OCI-LY1 (cell line): ENCODE measurements around the gene WDFY4.

Experiments used
- H2AFZ ChIP-seq: fragments of 200-600 bp; sonication (generic), shearing (Covaris generic); 2 replicates; pipeline ENCODE4 v1.6.0; 2014; ENCODE audit warnings: antibody characterized with exemption, mild to moderate bottlenecking, low read length
- H3F3A ChIP-seq: fragments of 200-600 bp; sonication (generic), shearing (Covaris generic); 2 replicates; pipeline ENCODE4 v1.6.0; 2014; ENCODE audit warnings: mild to moderate bottlenecking, antibody characterized with exemption, low read length, moderate library complexity; ENCODE audit not compliant: insufficient read depth
- H3K27ac ChIP-seq: fragments of 200-600 bp; sonication (generic); 2 replicates; pipeline ENCODE4 v1.5.1; 2014; ENCODE audit warnings: low read length, mixed run types, mild to moderate bottlenecking, low read depth; ENCODE audit not compliant: poor library complexity, severe bottlenecking
- H3K27me3 ChIP-seq: fragments of 200-600 bp; sonication (generic); 2 replicates; pipeline ENCODE4 v1.6.0; 2014; ENCODE audit warnings: antibody characterized with exemption, mild to moderate bottlenecking, low read length, moderate library complexity; ENCODE audit not compliant: insufficient read depth
- H3K36me3 ChIP-seq: fragments of 200-600 bp; sonication (generic); 2 replicates; pipeline ENCODE4 v1.6.1; 2014; ENCODE audit warnings: mild to moderate bottlenecking, antibody characterized with exemption, low read length, moderate library complexity, mixed read lengths; ENCODE audit not compliant: insufficient read depth
- H3K4me1 ChIP-seq: fragments of 200-600 bp; sonication (generic); 2 replicates; pipeline ENCODE4 v1.5.1; 2014; ENCODE audit warnings: mild to moderate bottlenecking, low read length, moderate library complexity; ENCODE audit not compliant: insufficient read depth, severe bottlenecking
- H3K4me2 ChIP-seq: fragments of 200-600 bp; sonication (generic), shearing (Covaris generic); 2 replicates; pipeline ENCODE4 v1.6.1; 2014; ENCODE audit warnings: low read length
- H3K4me3 ChIP-seq: fragments of 200-600 bp; sonication (generic); 2 replicates; pipeline ENCODE4 v1.5.1; 2014; ENCODE audit warnings: low read length, low read depth, mild to moderate bottlenecking, mixed read lengths; ENCODE audit not compliant: poor library complexity, severe bottlenecking
- H3K79me2 ChIP-seq: fragments of 200-600 bp; shearing (Covaris generic); 2 replicates; pipeline ENCODE4 v1.6.1; 2016; ENCODE audit warnings: mixed run types, low read length, mixed read lengths; ENCODE audit not compliant: insufficient read depth
- H3K9ac ChIP-seq: fragments of 200-600 bp; sonication (generic), shearing (Covaris generic); 2 replicates; pipeline ENCODE4 v1.6.1; 2014; ENCODE audit warnings: mild to moderate bottlenecking, low read length, mixed read lengths
- H3K9me2 ChIP-seq: fragments of 200-600 bp; sonication (generic), shearing (Covaris generic); 2 replicates; pipeline ENCODE4 v1.6.1; 2014; ENCODE audit warnings: low read depth, mild to moderate bottlenecking, low read length, mixed read lengths
- H3K9me3 ChIP-seq: fragments of 200-600 bp; shearing (Covaris generic); 2 replicates; pipeline ENCODE4 v1.6.1; 2014; ENCODE audit warnings: low read length, mixed read lengths
- H4K20me1 ChIP-seq: fragments of 200-600 bp; sonication (generic), shearing (Covaris generic); 2 replicates; pipeline ENCODE4 v1.6.0; 2016; ENCODE audit warnings: mild to moderate bottlenecking, low read length; ENCODE audit not compliant: insufficient read depth
- EZH2 ChIP-seq: fragments of 200-600 bp; sonication (generic), shearing (Covaris generic); IDR thresholded peaks from 2 replicates; pipeline ENCODE4 v1.8.0; 2017; ENCODE audit warnings: borderline replicate concordance, mixed run types, mild to moderate bottlenecking, antibody characterized with exemption, low read length, moderate library complexity, mixed read lengths
- TF ChIP-seq, protein P1 (sequence below): fragments of 200-600 bp; sonication (generic), shearing (Covaris generic); IDR thresholded peaks from 2 replicates; pipeline ENCODE4 v1.5.1; 2017; ENCODE audit warnings: mild to moderate bottlenecking, antibody characterized with exemption, low read length, moderate library complexity, mixed read lengths

Gene WDFY4

DNA sequence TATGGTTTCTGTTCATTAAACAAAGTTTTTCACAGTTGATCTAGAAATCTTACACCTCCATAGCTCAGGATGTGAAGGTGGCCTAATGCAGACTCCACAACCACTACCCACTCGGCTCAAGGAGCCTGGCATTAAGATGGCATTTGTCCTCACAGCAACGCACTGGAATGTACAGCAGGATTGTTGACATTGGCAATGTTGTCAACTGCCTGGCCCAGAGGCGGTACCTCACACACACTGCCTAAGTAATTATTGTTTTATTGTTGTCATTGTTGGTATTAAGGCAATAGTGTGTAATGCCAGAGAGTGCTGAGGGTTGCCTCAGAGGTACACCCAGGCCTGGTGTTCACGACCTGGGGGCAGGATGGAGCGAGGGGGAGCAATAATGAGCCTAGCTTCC, 216.6 kb downstream of the WDFY4 start:
- no peaks in the 10 kb centered on the region for H3K9me2 ChIP-seq
- no peak overlapping the region for H3K4me2 ChIP-seq
- H3K79me2 ChIP-seq, result no peaks in the 10 kb centered on the region
- peaks cover 87% of the 10 kb centered on the region for H3K36me3 ChIP-seq
- no peak overlapping the region for H3K9ac ChIP-seq
- H2AFZ ChIP-seq, result no peak overlapping the region
- H3K9me3 ChIP-seq, result no peaks in the 10 kb centered on the region
- no peaks in the 10 kb centered on the region for H3K27me3 ChIP-seq
- no peaks in the 10 kb centered on the region for H3K4me1 ChIP-seq
- H3K27ac ChIP-seq, result no peak overlapping the region
- H3F3A ChIP-seq, result no peaks in the 10 kb centered on the region
- TF ChIP-seq, protein P1, sequence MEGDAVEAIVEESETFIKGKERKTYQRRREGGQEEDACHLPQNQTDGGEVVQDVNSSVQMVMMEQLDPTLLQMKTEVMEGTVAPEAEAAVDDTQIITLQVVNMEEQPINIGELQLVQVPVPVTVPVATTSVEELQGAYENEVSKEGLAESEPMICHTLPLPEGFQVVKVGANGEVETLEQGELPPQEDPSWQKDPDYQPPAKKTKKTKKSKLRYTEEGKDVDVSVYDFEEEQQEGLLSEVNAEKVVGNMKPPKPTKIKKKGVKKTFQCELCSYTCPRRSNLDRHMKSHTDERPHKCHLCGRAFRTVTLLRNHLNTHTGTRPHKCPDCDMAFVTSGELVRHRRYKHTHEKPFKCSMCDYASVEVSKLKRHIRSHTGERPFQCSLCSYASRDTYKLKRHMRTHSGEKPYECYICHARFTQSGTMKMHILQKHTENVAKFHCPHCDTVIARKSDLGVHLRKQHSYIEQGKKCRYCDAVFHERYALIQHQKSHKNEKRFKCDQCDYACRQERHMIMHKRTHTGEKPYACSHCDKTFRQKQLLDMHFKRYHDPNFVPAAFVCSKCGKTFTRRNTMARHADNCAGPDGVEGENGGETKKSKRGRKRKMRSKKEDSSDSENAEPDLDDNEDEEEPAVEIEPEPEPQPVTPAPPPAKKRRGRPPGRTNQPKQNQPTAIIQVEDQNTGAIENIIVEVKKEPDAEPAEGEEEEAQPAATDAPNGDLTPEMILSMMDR, result no peak
- TF ChIP-seq EZH2, result no peak
- H4K20me1 ChIP-seq, result no peaks in the 10 kb centered on the region
- H3K4me3 ChIP-seq, result no peak overlapping the region

DNA sequence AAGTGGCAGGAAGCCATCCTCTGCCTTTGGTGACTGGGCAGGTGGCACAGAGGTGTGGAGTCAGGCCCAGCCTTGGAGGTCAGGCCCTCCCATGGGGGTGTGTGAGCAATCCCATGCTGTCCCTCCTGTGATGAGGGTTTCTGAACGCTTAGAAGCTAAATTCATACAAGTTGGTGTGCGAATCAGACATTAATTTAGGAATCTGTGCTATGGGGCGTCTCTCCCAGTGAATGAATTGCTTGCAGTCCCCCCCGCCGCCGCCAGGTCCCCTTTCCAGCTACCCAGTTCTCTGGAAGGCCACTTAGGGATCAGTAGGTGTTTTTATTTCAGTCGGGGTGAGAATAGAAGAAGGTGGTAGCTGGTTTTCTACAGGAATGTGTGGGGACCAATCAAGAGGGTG, 217.4 kb downstream of the WDFY4 start:
- Histone ChIP-seq H3K9me2 (no peaks in the 10 kb centered on the region), H3K36me3 (peaks cover 80% of the 10 kb centered on the region), H3K4me1 (no peaks in the 10 kb centered on the region)

DNA sequence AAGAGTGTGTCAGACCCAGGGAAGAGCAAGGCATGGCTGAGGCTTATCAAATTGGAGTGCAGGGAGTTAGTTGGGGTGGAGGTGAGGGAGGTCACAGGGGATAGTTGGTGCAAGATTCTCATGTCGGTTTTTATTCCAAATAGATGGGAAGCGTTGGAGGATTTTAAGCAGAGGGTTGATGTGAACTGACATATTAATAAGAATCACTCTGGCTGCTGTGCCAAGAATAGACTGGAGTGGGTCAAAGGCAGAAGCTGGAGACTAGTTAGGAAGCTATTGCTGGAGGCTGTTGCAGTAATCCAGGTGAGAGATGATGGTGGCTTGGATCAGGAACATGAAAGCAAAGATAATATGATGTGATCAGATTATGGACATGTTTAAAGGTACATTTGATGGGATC, 218.5 kb downstream of the WDFY4 start:
- peaks cover 74% of the 10 kb centered on the region for H3K36me3 ChIP-seq
- no peak for TF ChIP-seq EZH2
- TF ChIP-seq, protein P1, result no peak
- H3K79me2 ChIP-seq, result no peaks in the 10 kb centered on the region
- no peak overlapping the region for H3K4me2 ChIP-seq
- no peaks in the 10 kb centered on the region for H3K9me3 ChIP-seq
- H3K4me3 ChIP-seq, result no peak overlapping the region
- no peak overlapping the region for H2AFZ ChIP-seq
- H4K20me1 ChIP-seq, result no peaks in the 10 kb centered on the region
- H3K4me1 ChIP-seq, result no peaks in the 10 kb centered on the region
- no peaks in the 10 kb centered on the region for H3F3A ChIP-seq
- no peak overlapping the region for H3K9ac ChIP-seq
- no peaks in the 10 kb centered on the region for H3K9me2 ChIP-seq
- no peaks in the 10 kb centered on the region for H3K27me3 ChIP-seq
- no peak overlapping the region for H3K27ac ChIP-seq

More for the DNA sequence above, 217.4 kb downstream of the WDFY4 start:
- TF ChIP-seq, protein P1, result no peak
- TF ChIP-seq EZH2, result no peak
- H3K9ac ChIP-seq, result no peak overlapping the region
- no peak overlapping the region for H3K4me3 ChIP-seq
- no peaks in the 10 kb centered on the region for H4K20me1 ChIP-seq
- H3K9me3 ChIP-seq, result no peaks in the 10 kb centered on the region
- no peak overlapping the region for H3K4me2 ChIP-seq
- H3F3A ChIP-seq, result no peaks in the 10 kb centered on the region
- H3K27ac ChIP-seq, result no peak overlapping the region
- no peak overlapping the region for H2AFZ ChIP-seq
- no peaks in the 10 kb centered on the region for H3K79me2 ChIP-seq
- H3K27me3 ChIP-seq, result no peaks in the 10 kb centered on the region
